Globus pallidus (tissue), 1 donor: Measurements from ENCODE around the gene TLE4.
A peak's percentile ranks its signal among the peaks of the same experiment; 100 is the strongest.

Source experiments
- DNase-seq: peaks from one replicate; pipeline ENCODE4 v3.0.0-alpha.2; 2015; ENCODE audit warnings: low spot score

Gene TLE4

DNA sequence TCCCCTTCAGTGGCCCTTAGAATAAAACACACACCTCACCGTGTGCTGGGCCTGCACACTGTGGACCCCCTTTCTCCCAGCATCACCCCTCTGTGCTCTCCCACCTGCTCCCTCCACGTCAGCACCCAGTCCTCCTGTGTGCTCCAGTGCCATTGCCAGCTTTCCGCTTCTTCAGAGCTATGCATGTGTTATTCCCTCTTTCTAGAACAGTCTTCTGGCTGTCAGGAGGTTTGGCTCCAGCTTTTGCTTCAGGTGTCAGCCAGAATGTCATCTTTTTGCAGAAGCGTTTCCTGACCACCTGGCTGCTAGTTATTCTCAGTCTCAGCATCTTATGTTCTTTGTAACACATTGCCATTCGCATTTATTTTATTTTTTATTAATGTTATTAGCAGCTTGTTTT lies 119.7 kb downstream of the TLE4 start:
- no peak for DNase-seq

DNA sequence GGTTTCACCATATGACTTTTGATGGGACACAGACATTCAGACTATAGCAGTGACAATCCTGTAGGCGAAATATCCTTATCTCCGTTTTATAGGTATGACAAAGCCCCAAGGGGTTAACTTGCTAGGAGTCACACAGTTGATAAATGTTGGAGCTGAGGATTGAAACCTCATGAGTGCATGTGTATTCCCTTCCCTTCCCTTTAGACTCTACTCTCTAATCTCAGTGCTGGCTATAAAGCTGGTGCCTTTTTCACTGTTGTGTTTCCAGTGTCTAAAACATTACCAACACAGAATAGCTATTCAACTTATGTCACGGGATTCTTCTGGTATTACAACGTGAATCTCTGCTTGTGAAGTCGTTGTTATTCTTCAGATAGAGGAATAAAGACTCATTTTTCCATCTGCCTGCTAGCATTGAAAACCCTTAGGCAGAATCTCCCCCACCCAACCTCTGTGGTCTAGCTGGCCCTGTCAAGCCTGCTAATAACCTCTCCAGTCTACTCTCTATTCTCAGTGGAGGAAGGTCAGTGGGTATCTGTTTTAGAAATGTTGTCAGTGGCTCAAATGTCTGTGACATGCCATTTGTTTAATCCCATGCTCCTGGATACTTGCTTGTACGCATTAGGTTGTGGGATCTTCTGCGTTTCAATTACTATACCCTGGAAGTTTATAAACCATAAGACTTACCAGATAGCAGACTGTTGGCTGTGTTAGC lies 121.2 kb downstream of the TLE4 start:
- no peak for DNase-seq

DNA sequence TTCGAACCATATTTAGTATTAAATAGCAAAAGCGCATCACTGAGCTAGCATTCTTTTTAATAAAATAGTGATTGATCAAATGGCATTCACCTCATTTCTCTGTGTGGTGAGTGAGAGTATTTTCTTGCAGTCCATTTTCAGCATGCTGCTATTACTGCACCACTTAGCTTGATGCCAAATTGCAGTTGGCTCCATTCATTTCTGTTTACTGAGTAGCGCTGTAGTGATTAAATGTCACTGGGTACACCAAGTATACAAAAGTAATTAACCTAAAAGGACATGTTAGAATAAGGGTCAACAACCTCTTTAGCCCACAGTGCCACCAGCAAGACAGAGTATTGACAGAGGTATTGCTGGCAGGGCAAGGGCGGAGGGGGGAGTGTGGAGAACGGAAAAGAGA lies 122.0 kb downstream of the TLE4 start:
- DNase-seq: no peak

DNA sequence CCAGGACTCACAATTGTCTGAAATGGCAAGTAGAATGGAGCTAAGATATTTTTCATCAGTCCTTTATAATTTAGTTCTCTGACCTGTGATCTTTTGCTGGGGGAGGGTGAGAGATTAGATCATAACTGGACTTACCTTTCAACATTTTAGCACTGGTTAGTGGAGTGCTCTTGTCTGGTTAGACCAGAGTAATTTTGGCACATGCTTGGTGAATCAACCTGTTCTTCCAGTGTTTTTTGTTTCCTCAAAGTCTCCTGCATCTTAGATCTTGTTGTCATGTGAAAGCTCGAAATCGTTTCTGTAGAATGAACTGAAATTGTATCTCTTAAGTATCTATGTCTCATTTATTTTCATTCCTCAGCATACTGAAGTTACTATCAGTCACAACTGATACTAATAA lies 122.4 kb downstream of the TLE4 start:
- no peak for DNase-seq

DNA sequence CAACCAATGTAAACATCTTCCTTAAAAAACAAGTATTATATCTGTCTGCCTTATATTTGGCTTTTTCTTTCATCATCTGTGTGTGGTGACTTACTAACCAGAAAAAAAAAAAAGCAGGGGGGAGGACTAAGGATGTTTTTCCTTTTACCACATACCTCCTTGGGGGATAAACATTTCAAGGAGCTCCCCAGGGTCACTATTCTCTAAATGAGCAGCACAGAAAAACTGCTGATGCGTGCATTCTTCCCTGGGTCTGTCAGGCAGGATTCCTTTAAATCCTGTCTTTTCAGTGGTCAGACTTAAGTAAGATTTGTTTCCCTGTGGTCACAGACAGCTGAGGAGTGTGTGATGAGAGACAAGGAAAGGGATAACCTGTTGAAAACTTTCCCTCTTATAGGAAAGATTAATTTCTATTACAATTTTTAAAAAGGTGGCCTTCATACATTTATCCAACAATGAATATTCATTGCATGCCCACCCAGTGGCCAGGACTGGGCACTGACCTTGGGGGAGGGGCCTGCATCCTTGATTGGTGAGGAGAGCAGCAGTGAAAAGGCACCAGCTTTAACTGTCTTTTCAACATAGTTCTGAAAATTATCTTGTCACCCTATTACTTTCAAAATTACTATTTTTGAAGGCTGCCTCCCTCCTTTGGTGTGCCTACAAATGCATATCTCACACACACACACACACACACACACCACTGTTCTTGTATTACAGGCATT lies 123.1 kb downstream of the TLE4 start:
- no peak for DNase-seq

DNA sequence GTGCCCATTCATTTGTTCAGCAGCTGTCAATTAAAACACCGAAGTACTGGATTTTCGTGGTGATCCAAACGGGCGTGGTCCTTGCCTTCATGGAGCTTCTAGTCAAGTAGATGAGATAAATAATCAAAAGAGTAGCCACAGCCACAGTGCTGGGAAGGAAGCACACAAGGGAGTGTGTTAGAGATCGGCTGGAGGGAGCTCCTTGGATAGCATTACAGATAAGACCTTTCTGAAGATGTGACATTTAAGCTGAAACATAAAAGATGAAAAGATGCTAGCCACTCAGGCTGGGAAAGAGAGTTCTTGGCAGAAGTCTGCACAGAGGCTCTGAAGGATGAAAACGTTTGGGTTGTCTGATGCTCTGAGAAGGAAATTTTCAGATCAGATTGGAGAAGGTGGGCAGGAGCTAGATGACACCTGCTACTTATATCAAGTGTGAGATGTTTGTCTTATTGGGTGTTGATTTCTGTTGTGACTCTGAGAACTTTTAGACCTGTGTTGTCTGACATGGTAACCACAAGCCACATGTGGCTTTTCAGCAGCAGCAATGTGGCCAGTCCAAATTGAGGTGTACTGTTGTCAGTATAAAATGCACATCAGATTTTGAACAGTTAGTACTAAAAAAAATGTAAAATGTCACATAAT lies 123.9 kb downstream of the TLE4 start:
- DNase-seq: no peak

DNA sequence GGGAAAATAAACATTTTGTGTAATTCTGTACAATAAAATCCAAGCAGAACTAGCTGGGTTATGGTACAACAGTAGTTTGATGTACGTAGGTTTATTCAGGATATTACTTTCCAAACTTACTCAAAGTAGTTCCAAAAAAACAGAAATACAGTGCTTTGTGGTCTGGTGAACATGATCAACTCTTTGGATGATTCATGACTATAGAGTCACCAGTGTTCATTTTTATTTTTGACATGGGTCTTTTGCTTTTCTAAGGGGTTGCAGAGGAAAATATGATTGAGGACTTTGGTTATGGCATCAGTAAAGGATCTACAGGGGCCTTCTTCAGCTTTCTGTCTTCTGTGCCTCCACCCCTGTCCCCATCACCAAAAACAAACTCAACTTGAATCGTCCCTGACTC lies 127.2 kb downstream of the TLE4 start:
- no peak for DNase-seq

DNA sequence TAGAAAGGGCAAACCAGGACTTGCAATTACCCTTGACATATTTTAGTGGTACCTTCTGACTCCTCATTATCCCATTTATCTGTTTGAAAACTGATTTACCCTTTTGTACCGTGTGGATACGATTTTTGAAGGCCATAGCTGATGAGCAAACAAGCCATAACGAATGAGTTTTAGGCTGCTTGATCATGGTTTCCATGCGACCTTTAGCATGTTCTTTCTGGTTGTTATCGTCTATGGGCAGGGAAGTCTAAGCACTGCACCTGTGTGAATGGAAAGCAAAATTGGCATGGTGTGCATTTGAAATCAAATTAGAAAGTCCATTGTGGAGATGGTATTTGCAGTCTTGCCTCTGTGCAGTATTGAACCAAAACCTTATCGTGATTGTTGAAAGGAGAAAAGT lies 127.7 kb downstream of the TLE4 start:
- DNase-seq: no peak

DNA sequence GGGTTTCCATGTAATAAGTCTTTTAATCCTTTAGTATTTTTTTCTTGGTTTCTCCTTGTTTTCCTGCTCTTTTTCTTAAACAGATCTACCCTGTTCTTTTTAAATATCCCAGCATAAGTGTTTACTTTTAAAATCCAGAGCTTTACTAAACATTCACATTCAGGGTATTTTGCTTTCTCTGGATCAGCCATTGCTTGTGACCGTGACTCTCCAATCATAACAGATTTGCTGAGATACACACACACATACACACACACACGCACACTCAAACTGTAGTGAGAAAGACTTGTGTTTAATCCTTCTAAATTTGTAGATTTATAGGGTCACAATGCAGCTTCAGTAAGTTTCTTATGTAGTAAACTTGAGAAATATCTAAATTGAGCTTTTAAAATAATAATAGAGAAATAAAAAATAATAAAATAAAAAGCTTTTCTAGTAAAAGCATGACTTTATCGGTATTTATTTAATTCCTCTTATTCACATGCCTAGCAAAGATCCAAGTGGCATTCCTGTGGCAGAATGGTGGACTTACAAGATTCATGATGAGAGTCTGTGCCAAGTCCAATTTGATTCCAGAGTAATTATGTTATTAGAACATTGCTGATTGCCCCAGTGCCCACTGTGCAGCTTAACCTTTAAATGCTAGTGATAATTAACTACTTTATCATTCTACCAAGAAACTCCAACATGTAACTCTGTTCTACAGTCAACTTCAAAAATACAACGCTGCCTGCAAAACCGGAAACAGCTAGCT lies 129.0 kb downstream of the TLE4 start:
- no peak for DNase-seq

DNA sequence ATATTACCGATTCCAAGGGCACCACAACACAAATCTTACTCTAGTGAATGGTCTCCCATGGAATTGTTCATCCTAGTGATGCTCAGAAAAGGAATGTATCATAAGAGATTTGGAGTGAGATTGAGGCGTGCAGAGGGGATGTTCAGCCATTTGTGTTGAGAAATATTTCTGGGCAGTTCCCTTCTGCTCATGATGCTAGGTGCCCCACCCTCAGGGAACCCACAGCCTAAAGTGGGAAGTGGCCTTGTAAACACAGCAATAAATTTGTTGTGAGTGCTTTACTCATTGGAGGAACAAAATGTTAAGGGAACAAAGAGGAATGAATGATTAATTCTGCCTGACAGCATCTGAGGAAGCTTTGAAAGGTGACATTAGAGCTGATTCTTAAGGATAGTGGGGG lies 129.9 kb downstream of the TLE4 start:
- peak; percentile 13 for DNase-seq

DNA sequence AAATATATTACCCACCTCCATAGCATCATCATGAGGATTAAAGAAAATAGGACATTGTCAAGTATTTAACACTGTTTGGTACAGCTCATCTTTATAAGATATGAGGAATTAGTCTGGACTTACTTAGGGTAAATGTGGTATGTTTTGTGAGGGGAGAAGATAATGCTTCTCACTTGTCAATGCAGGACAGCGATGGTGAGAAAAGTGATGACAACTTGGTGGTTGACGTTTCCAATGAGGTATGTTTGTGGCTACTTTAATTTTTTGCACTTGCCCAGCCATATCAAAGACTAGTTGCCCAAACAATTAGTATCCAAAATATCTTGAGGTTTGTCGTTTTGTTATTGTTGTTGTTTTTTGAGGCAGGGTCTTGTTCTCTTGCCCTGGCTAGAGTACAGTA lies 133.9 kb downstream of the TLE4 start:
- no peak for DNase-seq

DNA sequence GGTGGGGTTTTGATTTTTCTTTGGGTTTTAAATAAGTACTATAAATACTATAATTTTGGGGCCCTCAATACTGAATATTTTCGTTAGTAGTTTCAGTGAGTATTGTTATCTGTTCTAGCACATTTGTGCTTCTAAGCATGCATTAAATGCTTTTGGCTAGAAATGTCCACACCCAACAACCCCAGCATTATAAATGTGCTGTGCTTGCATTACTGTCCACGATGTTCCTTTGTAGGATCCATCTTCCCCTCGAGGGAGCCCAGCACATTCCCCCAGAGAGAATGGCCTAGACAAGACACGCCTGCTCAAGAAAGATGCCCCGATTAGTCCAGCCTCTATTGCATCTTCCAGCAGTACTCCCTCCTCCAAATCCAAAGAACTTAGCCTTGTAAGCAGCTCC lies 134.7 kb downstream of the TLE4 start:
- DNase-seq: no peak

DNA sequence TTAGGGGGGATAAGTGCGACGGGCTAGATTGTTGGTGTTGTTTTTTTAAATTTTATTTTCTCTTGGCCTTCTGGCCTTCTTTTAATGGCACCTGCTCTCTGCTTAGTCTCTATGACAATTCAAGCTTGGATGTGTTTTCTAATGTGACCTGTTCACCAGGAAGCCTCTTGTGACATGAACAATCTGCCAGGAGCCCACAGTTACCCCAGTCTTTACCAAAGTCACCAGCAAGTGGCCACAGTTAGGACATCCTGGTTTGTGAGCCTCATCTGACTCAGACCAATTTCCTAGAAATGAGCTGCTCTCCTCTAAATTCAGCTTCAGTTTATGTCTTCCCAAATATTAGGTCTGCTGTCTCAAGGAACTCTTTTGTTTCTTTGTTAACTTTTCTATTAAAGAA lies 135.8 kb downstream of the TLE4 start:
- no peak for DNase-seq

DNA sequence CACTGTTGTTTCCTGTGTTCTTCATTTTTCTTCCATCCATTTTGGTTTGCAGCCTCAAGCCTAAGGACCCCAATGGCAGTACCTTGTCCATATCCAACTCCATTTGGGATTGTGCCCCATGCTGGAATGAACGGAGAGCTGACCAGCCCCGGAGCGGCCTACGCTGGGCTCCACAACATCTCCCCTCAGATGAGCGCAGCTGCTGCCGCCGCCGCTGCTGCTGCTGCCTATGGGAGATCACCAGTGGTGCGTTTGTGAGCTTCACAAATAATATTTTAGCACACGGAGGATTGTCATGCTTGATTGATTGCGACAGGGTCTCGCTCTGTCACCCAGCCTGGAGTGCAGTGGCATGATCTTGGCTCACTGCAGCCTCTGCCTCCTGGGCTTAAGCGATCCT lies 136.8 kb downstream of the TLE4 start:
- no peak for DNase-seq

DNA sequence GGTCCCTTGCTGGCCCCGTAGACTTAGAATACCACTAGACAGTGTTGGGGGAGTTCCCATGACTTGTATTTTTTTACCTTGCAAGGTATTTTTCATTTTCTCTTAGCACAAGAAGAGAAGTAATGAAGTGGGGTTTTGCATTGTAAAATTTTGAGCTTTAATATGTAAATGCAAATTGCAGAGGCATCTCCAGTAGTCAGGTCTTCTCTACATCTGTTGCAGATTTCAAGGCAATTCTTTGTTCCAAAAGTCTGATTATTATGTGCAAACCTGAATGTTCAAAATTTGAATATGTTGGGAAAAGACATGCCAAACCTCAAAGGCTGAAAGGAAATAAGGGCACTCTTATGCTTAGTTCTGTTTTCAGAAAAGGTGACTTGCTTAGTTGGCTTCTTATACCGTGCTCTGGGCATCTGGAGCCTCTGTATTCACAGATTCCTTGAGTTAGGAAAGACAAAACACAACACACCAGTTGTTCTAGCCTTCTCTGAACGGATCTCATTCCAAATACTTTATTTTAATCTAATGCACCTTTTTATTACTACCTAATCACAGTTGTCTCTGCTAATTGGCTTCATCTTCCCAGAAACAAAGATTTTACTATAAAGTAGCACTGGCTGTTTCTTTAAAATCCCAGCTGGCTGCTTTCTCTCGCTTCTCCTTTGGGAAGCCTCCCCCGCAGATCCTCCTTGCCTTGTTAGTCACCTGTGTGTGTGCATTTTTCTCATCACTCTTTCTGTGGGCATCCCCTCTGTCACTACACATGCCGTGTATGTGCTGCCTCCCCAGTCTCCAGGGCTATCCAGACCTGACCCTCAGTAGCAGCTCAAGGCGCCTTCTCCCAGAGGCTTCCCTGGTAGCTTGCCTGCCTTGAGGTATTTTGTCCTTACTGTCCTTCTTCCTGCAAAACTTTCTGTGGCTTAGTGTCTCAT lies 138.2 kb downstream of the TLE4 start:
- no peak for DNase-seq

DNA sequence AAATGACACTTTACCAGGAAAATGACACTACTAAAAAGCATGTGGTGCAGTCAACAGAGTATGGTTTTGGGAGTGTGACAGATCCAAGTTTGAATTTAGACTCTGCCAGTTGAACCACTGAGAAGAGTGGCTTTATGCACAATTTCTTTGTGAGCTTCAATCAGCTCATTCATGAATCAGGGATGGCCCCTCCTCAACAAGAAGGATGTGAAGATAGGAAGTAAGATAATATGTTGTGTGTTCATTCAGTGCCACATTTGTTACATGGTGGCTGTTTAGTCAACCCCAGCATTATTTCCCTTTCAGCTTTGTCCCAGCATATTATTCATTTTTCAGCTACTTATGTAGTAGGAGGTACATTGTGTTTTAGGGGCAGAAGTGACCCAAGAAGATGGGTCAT lies 140.1 kb downstream of the TLE4 start:
- DNase-seq: no peak

DNA sequence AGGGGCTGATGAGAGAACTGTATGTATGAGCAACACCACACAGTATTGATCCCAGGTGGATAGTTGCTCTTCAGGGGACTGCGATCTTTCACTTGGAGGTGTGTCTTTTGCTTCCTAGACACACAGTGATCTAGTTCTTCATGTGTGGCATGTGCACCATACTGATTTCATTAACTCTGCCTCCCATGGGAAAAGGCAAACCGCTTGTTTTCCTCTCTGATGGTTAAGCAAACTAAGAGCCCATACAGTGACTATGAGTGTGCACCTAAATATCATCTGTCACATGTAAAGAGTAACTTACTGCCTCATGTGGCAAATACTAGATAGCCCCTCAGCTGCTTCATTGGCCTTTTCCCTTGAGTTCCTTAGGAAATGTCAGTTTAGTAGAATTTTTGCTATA lies 147.3 kb downstream of the TLE4 start:
- DNase-seq: no peak

DNA sequence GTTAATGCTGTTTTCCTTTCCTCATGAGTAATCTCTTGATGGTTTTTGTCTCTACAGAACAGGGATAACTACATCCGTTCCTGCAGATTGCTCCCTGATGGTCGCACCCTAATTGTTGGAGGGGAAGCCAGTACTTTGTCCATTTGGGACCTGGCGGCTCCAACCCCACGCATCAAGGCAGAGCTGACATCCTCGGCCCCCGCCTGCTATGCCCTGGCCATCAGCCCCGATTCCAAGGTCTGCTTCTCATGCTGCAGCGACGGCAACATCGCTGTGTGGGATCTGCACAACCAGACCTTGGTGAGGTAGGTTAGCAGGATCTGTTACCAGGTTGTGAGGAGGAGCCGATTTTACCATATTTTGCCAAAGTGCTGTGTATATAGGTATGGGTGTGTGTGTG lies 148.2 kb downstream of the TLE4 start:
- DNase-seq: no peak

DNA sequence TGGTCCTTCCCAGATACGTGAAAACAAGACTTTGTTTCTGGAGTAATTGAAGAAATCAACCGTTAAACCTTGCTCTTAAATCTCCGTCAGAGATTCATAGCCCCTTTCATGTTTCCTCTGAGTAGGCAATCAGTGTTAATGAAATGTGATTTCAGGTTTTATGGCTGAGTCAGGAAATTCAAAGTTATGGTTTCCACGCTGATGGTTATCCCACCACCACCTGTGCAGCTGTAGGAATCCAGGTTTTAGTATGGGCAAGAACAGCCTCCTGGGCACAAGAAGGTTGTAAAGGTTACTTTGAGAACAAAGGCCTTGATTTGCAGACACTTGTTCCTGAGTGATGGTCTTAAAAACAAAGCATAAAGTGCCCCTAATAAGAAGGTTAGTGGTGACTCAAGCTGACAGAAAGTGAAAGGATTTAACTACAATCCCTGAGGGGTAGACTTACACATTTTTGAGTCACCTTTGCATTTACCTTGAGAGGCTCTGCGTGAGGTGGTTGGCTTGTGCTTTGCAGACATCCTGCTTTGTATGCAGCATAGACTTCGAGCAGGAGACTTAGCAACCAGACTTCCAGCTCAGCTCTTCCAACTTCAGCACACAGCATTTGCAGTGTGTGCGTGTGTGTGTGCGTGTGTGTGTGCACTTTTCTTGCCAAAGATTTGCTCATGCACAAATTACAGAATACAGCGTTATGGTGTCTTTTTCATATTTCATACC lies 159.6 kb downstream of the TLE4 start:
- no peak for DNase-seq

DNA sequence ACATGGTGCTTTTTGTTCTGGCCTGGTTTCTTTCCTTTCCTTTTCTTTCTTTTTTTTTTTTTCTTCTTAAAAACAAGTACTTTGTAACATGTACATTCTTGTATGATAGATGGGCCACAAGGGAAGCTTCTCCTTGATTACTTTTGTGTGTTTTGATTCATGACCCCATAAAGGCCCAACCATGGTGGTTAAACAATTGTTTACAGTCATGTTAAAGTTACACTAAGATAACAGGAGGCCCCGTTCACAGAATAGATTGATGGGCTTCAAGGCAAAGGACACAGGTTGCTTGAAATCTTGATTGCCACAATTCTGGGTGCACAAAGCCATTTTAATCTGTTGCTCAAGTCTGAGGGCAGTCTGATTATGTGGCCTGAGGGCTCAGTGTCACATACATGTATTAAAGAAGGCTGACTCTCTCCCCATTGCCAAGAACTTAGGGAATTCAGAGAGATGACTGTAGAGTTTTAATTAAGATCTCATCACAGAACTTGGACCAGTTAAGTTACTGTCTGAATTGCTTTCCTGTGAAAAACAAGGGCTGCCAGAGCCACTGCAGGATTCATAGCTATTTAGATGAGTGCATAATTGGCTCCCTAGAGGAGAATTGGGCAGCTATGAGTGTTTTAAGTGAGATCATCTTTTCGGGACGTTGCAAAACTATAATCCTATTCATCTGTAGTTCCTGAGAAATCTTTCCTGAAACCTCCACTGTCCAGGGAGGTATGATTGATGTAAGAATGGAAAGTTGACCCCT lies 163.4 kb downstream of the TLE4 start:
- no peak for DNase-seq
